Occipital lobe (tissue), 2 donors: Measurements from ENCODE around the gene LAMTOR2. TPM values are rescaled to one million over a fixed set of nuclear protein-coding genes. Genes with fewer than 3 reads are reported as not detected.
A peak's percentile ranks its signal among the peaks of the same experiment; 100 is the strongest.

Experiments used
- DNase-seq: peaks from one replicate; lab custom pipeline; 2025; lab: John Stamatoyannopoulos, UW
- total RNA-seq: library from RNA; depleted of rRNA; stranded (reverse); fragments of >200 nt; gene quantifications from one replicate; pipeline ENCODE4 v1.2.3, GENCODE V29; 2014

Gene LAMTOR2
- total RNA-seq, 1 donor from 2014 or later: 30.7 TPM

- DNase-seq: no peak
Observed at GRCh38 chr1:156075162-156075561, 20.6 kb downstream of the LAMTOR2 start.

DNA sequence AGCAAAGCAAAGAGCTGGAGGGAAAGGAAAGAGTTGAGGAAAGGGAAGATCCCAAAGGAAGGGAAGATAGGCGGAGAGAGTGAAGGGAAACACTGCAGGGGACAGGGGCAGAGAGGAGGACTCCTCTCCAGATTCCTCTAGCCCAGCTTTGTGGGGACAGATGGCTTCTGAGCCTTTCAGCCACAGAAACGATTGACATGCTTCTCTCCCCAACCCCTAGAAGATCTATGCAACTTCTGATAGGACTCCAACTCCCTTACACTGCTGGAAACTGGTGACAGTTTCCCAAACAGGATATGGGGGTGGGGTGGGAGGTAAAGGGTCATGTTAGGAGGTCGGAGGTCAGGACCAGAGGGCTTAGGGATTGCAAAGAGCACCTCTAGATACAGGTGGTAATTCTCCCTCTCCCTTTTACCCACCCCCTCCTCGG is 21.2 kb downstream of the LAMTOR2 start:
- DNase-seq: no peak

GRCh38 chr1:156076609-156077429 is 22.2 kb downstream of the LAMTOR2 start:
- DNase-seq: no peak

DNA sequence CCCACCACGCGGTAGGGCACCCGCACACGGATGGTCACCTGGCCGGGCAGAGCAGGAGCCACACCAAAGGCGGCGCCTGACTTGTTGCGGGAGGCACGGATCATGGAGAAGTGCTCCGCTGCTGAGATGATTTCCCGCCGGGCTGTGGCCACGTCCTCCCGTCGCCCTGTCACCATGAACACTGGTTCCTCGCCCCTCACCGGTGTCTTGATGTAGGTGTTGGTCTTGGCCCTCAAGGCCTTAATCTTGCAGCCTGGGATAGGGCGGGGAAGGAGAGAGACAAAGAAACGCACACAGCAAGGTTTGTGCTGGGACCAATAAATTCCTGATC is 22.8 kb downstream of the LAMTOR2 start:
- DNase-seq: no peak

GRCh38 chr1:156078728-156079127 is 24.1 kb downstream of the LAMTOR2 start:
- DNase-seq: no peak

GRCh38 chr1:156079762-156080161 is 25.2 kb downstream of the LAMTOR2 start:
- no peak for DNase-seq

GRCh38 chr1:156080241-156080862 is 25.8 kb downstream of the LAMTOR2 start:
- no peak for DNase-seq

GRCh38 chr1:156080863-156081179 is 26.2 kb downstream of the LAMTOR2 start:
- no peak for DNase-seq

DNA sequence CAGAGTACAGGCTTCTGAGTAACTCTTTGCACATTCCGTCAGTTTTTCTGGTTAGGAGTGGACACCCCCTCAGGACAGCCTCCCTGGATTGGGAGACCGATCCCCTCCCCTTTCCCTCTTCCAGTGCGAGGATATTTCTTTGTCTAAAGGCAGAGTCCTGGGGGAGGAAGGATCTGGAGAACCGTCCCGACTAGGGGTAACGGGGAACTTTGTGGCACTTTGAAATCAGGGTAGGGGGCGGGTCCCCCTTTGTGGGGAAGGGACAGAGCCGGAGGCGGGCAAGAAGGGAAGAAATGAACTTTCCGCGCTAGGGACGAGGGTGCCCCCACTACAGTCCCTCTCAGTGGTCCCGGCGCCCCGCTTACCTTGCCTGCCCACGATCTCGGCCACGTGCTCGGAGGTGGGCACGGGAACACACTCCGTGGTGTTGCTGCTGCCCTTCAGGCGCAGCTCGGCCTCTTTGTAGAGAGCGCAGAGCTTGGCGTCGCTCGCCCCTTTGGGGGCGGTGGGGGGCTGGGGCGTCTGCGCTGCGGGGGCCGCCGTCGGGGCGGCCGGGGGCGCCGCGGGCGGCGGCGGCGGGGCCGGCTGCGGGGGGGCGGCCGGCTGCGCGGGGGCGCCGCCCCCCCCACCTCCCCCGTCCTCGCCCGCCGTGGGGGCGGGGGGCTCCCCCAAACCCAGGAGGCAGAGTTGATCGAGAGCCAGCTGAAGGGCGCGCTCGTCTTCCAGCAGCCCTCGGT is 26.8 kb downstream of the LAMTOR2 start:
- DNase-seq: no peak

- DNase-seq: no peak
Observed at GRCh38 chr1:156081917-156082308, 27.3 kb downstream of the LAMTOR2 start.

- DNase-seq: peak; percentile 56
Observed at GRCh38 chr1:156082309-156083091, 27.9 kb downstream of the LAMTOR2 start, which contains the start of gene MEX3A. TSS of gene MEX3A (minus strand) at chr1:156082465. CDS start at chr1:156081998, 467 bp downstream.

- DNase-seq: no peak
Observed at GRCh38 chr1:156083800-156084790, 29.5 kb downstream of the LAMTOR2 start.

DNA sequence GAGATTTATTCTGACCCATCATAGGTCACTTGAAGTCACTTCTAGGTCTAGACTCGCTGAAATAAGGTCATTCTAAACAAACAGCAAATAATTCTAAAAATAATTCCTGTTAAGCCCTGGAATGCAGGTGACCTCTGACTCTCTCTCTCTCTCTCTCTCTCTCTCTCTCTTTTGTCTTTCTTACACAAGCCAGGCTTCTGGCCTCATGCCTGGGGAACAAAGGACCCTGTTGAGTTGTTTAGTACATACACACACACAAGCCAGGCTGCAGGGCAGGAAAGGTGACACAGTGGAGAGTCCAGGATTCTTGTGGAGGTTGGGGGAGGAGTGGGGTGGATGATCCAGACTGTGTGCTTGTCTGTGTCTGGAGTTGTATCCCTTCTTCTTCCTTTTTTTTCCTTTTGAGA is 31.7 kb downstream of the LAMTOR2 start:
- DNase-seq: no peak

GRCh38 chr1:156089704-156090103 is 35.1 kb downstream of the LAMTOR2 start:
- no peak for DNase-seq

DNA sequence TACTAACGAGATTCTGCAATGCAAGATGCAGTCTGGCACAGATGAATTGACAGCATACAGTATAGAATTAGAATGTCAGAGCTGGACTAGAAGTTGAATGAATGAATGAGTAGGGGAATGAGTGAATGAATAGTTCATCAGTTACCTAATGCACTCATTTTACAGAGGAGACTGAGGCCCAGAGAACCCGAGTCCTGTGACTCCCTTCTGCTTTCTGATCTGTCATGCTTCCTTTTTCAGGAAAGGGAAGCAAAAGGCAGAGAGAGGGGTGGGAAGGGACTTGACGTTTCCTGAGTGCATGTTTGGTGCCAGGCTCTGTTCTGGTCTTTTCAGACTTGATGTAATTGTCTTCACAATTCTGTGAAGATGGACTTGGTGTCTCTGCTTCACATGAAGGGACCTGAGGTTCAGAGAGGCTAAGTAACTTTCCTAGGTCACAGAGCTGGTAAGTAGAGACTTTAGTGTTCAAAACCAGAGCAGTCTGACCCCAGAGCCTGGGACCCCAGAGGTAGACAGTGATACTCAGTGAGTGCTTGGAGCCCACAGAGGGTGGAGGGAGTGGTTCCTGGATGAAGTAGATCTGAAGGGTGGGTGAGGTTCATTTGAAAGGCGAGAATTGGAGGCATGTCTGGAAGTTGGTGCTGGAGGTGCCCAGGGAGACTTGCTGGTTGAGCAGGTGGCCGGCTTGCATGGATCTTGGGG is 35.7 kb downstream of the LAMTOR2 start:
- no peak for DNase-seq

DNA sequence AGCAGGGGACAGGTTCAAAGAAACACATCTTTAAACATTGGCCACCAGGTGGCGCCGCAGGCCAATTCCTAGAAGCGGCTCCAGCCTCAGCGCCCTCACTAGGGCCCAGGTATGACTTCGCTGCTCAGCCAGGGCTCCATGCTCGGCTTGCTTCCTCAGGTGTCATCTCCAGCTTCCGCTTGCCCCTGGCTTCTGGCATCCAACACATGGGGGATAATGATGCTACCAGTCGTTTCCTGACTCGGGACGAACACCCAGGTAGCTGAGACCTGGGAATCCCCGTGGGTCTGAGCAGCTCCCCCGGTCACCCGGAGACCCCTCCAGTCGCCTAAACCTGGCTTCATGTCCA is 36.2 kb downstream of the LAMTOR2 start:
- DNase-seq: peak; percentile 73

GRCh38 chr1:156091610-156092009 is 37.0 kb downstream of the LAMTOR2 start:
- no peak for DNase-seq

DNA sequence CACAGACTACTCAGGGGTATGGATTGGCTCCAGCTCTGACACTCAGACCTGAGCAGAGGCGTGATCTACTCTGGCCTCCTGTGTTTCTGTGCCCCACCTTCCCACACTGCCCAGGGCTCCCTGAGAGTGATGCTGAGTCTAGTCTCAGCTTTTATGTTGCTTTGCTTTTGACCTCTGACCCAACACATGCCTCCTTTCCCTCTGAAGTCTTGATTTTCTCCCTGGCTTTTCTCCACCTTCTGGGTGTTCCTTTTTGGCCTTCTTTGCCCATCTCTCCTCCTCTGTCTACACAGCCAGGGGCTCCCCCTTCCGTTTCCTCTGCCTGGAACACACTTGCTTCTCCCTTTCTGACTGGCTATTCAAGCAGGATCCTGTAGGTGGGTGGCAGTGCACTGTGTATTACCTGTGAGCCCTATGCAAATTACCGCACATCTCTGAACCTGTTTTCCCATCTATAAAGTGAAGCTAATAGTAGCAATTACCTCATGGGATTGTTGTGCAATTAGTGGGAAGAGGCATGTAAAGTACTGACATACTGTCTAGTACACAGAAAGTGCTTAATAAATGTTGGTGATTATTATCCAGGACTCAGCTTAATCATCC is 41.4 kb downstream of the LAMTOR2 start:
- no peak for DNase-seq

DNA sequence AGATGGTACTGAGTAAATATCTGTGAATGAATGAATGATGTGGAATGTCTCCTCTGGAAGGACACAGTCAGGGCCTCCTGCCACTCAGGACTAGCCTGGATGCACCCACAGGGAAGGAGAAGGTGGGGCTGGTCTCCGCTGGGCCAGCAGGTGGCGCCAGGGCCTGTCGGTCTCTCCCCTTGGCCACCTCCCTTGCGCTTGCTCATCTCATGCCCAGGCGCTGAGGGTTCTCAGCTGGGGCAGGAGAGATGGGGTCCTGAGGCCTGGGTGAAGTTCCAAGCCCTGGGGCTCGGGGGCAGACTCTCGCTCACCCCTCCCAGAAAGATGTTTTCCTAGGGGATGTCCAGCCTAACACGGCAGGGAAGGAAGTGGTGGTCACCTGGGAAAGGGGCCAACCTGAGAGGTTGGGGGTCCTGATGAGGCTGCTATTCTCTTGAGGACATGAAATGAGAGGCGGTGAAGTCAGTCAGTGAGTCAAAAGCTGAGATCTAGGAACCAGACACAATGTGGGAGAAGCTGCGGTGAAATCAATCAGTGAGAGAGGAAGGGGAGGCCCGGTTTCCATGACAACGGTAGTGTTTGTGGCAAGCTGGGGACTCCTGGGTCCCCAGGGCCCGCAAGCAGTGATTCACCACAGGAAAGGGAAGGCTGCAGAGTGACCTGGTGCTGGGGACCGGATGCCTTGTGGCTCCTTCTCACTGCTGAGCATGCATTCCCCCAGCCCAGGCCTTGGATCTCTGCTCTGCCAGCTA is 42.2 kb downstream of the LAMTOR2 start:
- peak; percentile 51 for DNase-seq
